ENCODE data around the gene EGFL7. TPM values are rescaled to one million over a fixed set of nuclear protein-coding genes. Genes with fewer than 3 reads are reported as not detected.

The EGFL7 gene
- total RNA-seq, 1 experiment from 2014 or later: 54.6 TPM

DNA sequence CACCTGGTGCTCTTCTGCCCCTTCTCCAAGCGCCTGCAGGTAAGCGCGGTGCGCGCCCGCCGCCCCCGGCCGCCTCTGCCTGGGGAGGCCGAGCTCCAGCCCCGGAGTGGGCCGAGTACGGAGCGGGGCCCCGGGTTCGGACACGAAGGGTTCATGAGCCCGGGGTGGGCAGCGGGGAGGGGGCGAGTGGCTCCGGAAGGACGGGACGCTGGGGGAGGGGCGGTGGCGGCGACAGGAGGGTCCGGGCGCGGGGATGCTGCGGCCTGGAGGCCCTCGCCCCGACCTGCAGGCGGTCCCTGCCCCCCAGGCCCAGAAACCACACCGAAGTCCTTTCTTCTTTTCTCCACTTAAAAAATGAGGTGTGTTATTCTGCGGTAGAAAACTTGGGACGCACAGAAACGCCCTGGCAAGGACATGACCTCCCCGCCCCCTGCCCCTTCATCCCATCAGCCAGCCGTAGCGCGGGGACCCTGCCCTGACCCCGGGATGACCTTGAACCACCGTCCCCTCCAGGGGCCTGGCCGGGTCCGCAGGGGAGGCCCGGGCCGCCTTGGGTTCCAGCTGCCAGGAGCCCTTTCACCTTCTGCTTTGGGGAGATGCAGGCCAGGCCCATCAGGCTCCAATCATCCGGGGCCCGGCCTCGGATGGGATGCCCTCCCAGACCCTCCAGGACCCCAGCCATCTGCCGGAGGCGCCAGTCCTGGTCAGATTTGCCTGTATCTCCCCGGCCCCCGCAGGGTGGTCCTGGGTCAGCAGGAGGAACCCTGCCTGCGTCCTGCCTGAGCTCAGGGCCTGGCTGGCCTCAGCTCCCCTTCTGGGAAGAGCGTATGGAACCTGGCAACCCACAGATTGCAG is 50.2 kb downstream of the EGFL7 start (continued):
- TF ChIP-seq MYBL2 (CRISPR knock-in tag; IDR thresholded peaks at IDR 0.05) (no peak), ATF1 (CRISPR knock-in tag; IDR thresholded peaks at IDR 0.05) (no peak), ZNF416 (CRISPR knock-in tag; IDR thresholded peaks at IDR 0.05) (no peak)

DNA sequence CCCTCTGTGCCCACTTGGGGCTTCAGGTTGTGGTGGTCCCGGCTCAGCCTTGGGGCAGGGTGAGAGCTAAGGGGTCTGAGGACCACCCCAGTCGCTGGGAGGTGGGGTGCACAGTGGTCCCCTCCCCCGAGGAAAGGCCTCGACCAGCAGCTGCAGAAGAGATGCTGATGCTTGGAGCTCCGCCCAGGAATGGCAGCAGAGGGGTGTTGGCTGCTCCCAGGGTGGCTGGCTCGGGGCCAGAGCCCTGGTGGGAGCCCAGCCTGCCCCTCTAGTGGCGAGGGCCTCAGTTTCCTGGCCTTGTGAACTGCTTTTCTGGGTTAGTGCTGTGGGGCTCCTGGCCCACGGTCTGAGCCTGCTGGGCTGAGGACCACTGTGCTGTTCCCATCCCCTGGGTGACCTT is 50.8 kb downstream of the EGFL7 start:
- no peak for DNase-seq (ENCODE audit: low spot score)
- no peak for ATAC-seq
- Mint-ChIP-seq H3K4me3 (peak overlapping the region; percentile 69), H3K9me3 (no peaks in the 10 kb centered on the region), H3K4me1 (peaks cover 4% of the 10 kb centered on the region), H3K27ac (no peak overlapping the region), H3K27me3 (ENCODE audit: low read depth) (peaks cover 15% of the 10 kb centered on the region), H3K36me3 (no peaks in the 10 kb centered on the region)
- ChIA-PET CTCF (interaction anchor here (0.7 to 2.2 kb wide), 9 partner anchors 9 to 228 kb away, joined by 3 to 12 read pairs (median 4); partner anchors contain the start of gene LCN8), POLR2A (interaction anchor here (0.5 to 1.0 kb wide), 3 partner anchors 10 to 62 kb away, joined by 3 to 4 read pairs (median 3); no protein-coding TSS in a partner anchor)
- 0 out of 2 replicates have a peak, but pooled peaks have one; percentile 31 for TF ChIP-seq ETV6 (CRISPR knock-in tag; IDR thresholded peaks at IDR 0.05)
- TF ChIP-seq FOXP1 (CRISPR knock-in tag; IDR thresholded peaks at IDR 0.05; ENCODE audit: borderline replicate concordance): 0 out of 2 replicates have a peak, but pooled peaks have one; percentile 44
- TF ChIP-seq, protein P1, sequence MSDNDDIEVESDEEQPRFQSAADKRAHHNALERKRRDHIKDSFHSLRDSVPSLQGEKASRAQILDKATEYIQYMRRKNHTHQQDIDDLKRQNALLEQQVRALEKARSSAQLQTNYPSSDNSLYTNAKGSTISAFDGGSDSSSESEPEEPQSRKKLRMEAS (CRISPR knock-in tag; IDR thresholded peaks at IDR 0.05): 0 out of 2 replicates have a peak, but pooled peaks have one; percentile 10
- TF ChIP-seq, protein P2, sequence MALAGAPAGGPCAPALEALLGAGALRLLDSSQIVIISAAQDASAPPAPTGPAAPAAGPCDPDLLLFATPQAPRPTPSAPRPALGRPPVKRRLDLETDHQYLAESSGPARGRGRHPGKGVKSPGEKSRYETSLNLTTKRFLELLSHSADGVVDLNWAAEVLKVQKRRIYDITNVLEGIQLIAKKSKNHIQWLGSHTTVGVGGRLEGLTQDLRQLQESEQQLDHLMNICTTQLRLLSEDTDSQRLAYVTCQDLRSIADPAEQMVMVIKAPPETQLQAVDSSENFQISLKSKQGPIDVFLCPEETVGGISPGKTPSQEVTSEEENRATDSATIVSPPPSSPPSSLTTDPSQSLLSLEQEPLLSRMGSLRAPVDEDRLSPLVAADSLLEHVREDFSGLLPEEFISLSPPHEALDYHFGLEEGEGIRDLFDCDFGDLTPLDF (CRISPR knock-in tag; IDR thresholded peaks at IDR 0.05): no peak
- no peak for TF ChIP-seq ZNF121 (CRISPR knock-in tag; IDR thresholded peaks at IDR 0.05)
- no peak for TF ChIP-seq NFATC4 (CRISPR knock-in tag; IDR thresholded peaks at IDR 0.05)
- no peak for TF ChIP-seq ATF1 (CRISPR knock-in tag; IDR thresholded peaks at IDR 0.05)
- TF ChIP-seq, protein P3, sequence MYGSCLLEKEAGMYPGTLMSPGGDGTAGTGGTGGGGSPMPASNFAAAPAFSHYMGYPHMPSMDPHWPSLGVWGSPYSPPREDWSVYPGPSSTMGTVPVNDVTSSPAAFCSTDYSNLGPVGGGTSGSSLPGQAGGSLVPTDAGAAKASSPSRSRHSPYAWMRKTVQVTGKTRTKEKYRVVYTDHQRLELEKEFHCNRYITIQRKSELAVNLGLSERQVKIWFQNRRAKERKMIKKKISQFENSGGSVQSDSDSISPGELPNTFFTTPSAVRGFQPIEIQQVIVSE (CRISPR knock-in tag; IDR thresholded peaks at IDR 0.05; ENCODE audit: borderline replicate concordance): no peak
- no peak for TF ChIP-seq NFE2L1 (CRISPR knock-in tag; IDR thresholded peaks at IDR 0.05)

DNA sequence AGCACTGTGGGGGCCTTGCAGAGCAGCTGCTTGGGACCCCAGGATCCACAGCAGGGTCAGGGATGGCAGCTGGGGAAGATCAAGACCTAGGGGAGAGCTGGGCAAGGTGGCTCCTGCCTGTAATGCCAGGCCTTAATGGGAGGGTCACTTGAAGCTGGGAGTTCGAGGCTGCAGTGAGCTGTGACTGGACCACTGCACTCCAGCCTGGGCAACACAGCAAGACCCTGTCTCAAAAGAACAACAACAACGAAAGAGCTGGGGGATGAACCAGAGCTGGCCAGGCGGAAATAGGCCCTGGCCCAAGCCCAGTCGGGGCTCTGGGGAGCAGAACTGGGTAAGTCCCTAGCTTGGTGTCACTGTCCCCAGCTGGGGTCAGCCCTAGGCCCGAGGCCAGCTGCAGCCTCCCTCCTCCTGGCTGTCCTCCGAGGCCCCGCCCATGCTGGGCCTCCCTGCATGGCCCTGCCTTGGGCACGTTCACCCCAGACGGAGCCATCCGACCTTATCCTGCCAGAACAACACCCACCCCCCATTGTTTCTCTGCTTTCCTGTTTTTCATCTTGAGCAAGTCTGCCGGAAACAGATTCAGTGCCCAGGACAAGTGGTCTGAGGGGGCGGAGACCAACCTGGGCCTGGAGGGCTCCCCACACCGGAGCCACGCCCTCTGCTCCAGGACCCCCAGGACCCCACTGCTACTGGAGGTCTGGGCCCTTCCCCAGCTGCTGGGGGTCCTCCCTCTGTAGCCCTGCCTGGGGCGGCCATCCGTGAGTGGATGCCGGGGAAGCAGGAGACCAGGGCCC is 51.6 kb downstream of the EGFL7 start:
- H3K27me3 Mint-ChIP-seq (ENCODE audit: low read depth): peaks cover 15% of the 10 kb centered on the region
- ATAC-seq (no peak), DNase-seq (ENCODE audit: low spot score) (no peak)
- ChIA-PET POLR2A (interaction anchor here (0.7 to 1.0 kb wide), 3 partner anchors 9 to 62 kb away, joined by 3 to 4 read pairs (median 4); no protein-coding TSS in a partner anchor), CTCF (interaction anchor here (0.6 to 2.1 kb wide), 6 partner anchors 8 to 229 kb away, joined by 3 to 12 read pairs (median 5); no protein-coding TSS in a partner anchor)
- H3K4me3 Mint-ChIP-seq: peak overlapping the region; percentile 69
- peaks cover 4% of the 10 kb centered on the region for H3K4me1 Mint-ChIP-seq
- no peaks in the 10 kb centered on the region for H3K36me3 Mint-ChIP-seq
- no peaks in the 10 kb centered on the region for H3K9me3 Mint-ChIP-seq
- TF ChIP-seq ZNF423 (CRISPR knock-in tag; IDR thresholded peaks at IDR 0.05) (no peak), NR3C1 (CRISPR knock-in tag; conservative IDR thresholded peaks at IDR 0.05; ENCODE audit: low read depth) (no peak), OVOL2 (CRISPR knock-in tag; IDR thresholded peaks at IDR 0.05; ENCODE audit: borderline replicate concordance) (no peak), HMGA2 (CRISPR knock-in tag; IDR thresholded peaks at IDR 0.05) (no peak), ZNF121 (CRISPR knock-in tag; IDR thresholded peaks at IDR 0.05) (peak; percentile 85)
- no peak overlapping the region; the same call in 1 of the 2 replicates for H3K27ac Mint-ChIP-seq

DNA sequence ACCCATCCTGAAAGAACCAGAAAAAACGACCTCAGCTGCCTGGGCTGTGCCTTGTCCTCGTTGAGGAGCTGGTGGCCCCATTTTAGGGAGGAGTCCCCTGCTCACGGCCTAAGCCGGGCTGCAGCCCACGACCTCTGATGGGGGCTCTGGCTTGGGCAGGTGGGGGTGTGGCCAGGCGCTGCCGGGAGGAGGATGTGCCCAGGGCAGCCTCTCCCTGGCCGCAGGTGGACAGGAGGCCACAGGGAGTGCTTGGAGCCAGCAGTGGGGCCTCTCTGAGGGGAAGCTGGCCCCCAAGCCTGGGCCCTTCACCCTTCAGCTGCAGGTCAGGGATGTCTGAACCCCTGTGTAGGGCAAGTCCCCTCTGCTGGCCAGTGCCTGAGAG is 52.2 kb downstream of the EGFL7 start:
- H3K36me3 Mint-ChIP-seq: no peaks in the 10 kb centered on the region
- peaks cover 15% of the 10 kb centered on the region for H3K27me3 Mint-ChIP-seq (ENCODE audit: low read depth)
- CTCF ChIA-PET: interaction anchor here (1.3 kb wide), 1 partner anchor 13 kb away, joined by 7 read pairs; no protein-coding TSS in a partner anchor
- H3K4me1 Mint-ChIP-seq: peaks cover 4% of the 10 kb centered on the region
- H3K9me3 Mint-ChIP-seq: no peaks in the 10 kb centered on the region
- H3K27ac Mint-ChIP-seq: no peak overlapping the region
- POLR2A ChIA-PET: interaction anchor here (0.7 kb wide), 1 partner anchor 9 kb away, joined by 4 read pairs; no protein-coding TSS in a partner anchor
- ATAC-seq (no peak), DNase-seq (ENCODE audit: low spot score) (no peak)
- H3K4me3 Mint-ChIP-seq: no peak overlapping the region
- TF ChIP-seq, protein P3 (CRISPR knock-in tag; IDR thresholded peaks at IDR 0.05; ENCODE audit: borderline replicate concordance): no peak
- no peak for TF ChIP-seq SP1 (CRISPR knock-in tag; conservative IDR thresholded peaks at IDR 0.05)
- TF ChIP-seq, protein P4, sequence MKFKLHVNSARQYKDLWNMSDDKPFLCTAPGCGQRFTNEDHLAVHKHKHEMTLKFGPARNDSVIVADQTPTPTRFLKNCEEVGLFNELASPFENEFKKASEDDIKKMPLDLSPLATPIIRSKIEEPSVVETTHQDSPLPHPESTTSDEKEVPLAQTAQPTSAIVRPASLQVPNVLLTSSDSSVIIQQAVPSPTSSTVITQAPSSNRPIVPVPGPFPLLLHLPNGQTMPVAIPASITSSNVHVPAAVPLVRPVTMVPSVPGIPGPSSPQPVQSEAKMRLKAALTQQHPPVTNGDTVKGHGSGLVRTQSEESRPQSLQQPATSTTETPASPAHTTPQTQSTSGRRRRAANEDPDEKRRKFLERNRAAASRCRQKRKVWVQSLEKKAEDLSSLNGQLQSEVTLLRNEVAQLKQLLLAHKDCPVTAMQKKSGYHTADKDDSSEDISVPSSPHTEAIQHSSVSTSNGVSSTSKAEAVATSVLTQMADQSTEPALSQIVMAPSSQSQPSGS (CRISPR knock-in tag; IDR thresholded peaks at IDR 0.05; ENCODE audit: borderline replicate concordance, low read depth): no peak
- TF ChIP-seq, protein P1 (CRISPR knock-in tag; IDR thresholded peaks at IDR 0.05): no peak
- TF ChIP-seq, protein P5, sequence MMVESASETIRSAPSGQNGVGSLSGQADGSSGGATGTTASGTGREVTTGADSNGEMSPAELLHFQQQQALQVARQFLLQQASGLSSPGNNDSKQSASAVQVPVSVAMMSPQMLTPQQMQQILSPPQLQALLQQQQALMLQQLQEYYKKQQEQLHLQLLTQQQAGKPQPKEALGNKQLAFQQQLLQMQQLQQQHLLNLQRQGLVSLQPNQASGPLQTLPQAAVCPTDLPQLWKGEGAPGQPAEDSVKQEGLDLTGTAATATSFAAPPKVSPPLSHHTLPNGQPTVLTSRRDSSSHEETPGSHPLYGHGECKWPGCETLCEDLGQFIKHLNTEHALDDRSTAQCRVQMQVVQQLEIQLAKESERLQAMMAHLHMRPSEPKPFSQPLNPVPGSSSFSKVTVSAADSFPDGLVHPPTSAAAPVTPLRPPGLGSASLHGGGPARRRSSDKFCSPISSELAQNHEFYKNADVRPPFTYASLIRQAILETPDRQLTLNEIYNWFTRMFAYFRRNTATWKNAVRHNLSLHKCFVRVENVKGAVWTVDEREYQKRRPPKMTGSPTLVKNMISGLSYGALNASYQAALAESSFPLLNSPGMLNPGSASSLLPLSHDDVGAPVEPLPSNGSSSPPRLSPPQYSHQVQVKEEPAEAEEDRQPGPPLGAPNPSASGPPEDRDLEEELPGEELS (CRISPR knock-in tag; IDR thresholded peaks at IDR 0.05): no peak
